GM23338 (cell line): ENCODE data around the gene PF4V1. TPM values are rescaled to one million over a fixed set of nuclear protein-coding genes. Genes with fewer than 3 reads are reported as not detected.

ENCODE experiments used
- ATAC-seq: fragments of 200-7000 bp; cut with Tn5 transposase; 3 replicates; pipeline ENCODE4 v1.9.1; 2020
- DNase-seq: peaks from one replicate; pipeline ENCODE4 v3.0.0-alpha.2; 2015; ENCODE audit warnings: low spot score
- H2AFZ ChIP-seq: fragments of 200-600 bp; sonication (generic); 2 replicates; pipeline ENCODE4 v1.8.0; 2016; ENCODE audit warnings: antibody characterized with exemption, mild to moderate bottlenecking, moderate library complexity
- H3F3A ChIP-seq: fragments of 200-600 bp; sonication (generic); replicated peaks from 2 replicates; pipeline ENCODE4 v1.8.0; 2017; ENCODE audit warnings: antibody characterized with exemption, mixed run types, low read depth
- H3K27ac ChIP-seq: fragments of 200-600 bp; sonication (generic); 2 replicates; pipeline ENCODE4 v1.6.1; 2016; ENCODE audit warnings: low read depth
- H3K27me3 ChIP-seq: fragments of 200-600 bp; sonication (generic); 2 replicates; pipeline ENCODE4 v1.8.0; 2016; ENCODE audit warnings: mild to moderate bottlenecking, mixed run types, moderate library complexity; ENCODE audit not compliant: insufficient read depth
- H3K36me3 ChIP-seq: fragments of 200-600 bp; sonication (generic); 2 replicates; pipeline ENCODE4 v1.8.0; 2016; ENCODE audit warnings: mild to moderate bottlenecking; ENCODE audit not compliant: insufficient read depth
- H3K4me1 ChIP-seq: fragments of 200-600 bp; sonication (generic); 2 replicates; pipeline ENCODE4 v1.8.0; 2016; ENCODE audit warnings: mild to moderate bottlenecking, moderate library complexity; ENCODE audit not compliant: insufficient read depth
- H3K4me2 ChIP-seq: fragments of 200-600 bp; sonication (generic); 2 replicates; pipeline ENCODE4 v1.7.1; 2017; ENCODE audit warnings: mixed run types
- H3K4me3 ChIP-seq: fragments of 200-600 bp; sonication (generic); 2 replicates; pipeline ENCODE4 v1.6.1; 2016; ENCODE audit warnings: mixed run types
- H3K79me2 ChIP-seq: fragments of 200-600 bp; sonication (generic); replicated peaks from 2 replicates; pipeline ENCODE4 v1.8.0; 2017; ENCODE audit warnings: mild to moderate bottlenecking; ENCODE audit not compliant: insufficient read depth
- H3K9me2 ChIP-seq: fragments of 200-600 bp; sonication (generic); 2 replicates; pipeline ENCODE4 v1.8.0; 2017; ENCODE audit not compliant: insufficient read depth
- H4K20me1 ChIP-seq: fragments of 200-600 bp; sonication (generic); replicated peaks from 2 replicates; pipeline ENCODE4 v1.8.0; 2017; ENCODE audit warnings: mild to moderate bottlenecking; ENCODE audit not compliant: insufficient read depth
- H3K27ac Mint-ChIP-seq: 2 replicates; pipeline ENCODE4 v1.8.0; 2020; ENCODE audit warnings: inconsistent platforms, mild to moderate bottlenecking, moderate library complexity, mixed read lengths
- H3K27me3 Mint-ChIP-seq: 3 replicates; pipeline ENCODE4 v1.8.0; 2022; ENCODE audit warnings: low read depth, mild to moderate bottlenecking, moderate library complexity, mixed read lengths, inconsistent platforms; ENCODE audit not compliant: insufficient read depth, poor library complexity
- H3K36me3 Mint-ChIP-seq: 3 replicates; pipeline ENCODE4 v1.8.0; 2021; ENCODE audit warnings: low read depth, mild to moderate bottlenecking, inconsistent platforms, moderate library complexity, mixed read lengths
- H3K4me1 Mint-ChIP-seq: 3 replicates; pipeline ENCODE4 v1.8.0; 2020; ENCODE audit warnings: mild to moderate bottlenecking, inconsistent platforms, mixed read lengths
- H3K4me3 Mint-ChIP-seq: 3 replicates; pipeline ENCODE4 v1.8.0; 2021; ENCODE audit warnings: moderate library complexity, mild to moderate bottlenecking, inconsistent platforms, mixed read lengths
- H3K9me3 Mint-ChIP-seq: 3 replicates; pipeline ENCODE4 v1.8.0; 2020; ENCODE audit warnings: moderate library complexity, mild to moderate bottlenecking, inconsistent platforms, mixed read lengths
- CREB1 ChIP-seq: fragments of 250-450 bp; sonication (Bioruptor Pico); IDR thresholded peaks from 2 replicates; pipeline ENCODE4 v1.5.0; 2020; ENCODE audit warnings: low read depth, mild to moderate bottlenecking, moderate library complexity
- ETS1 ChIP-seq: IDR thresholded peaks from 2 replicates; pipeline ENCODE4 v1.6.1; 2016; ENCODE audit warnings: antibody characterized with exemption
- EZH2 ChIP-seq: fragments of 200-600 bp; sonication (generic); IDR thresholded peaks from one replicate; pipeline ENCODE4 v1.8.0; 2017; ENCODE audit warnings: antibody characterized with exemption, mild to moderate bottlenecking, low read depth; ENCODE audit not compliant: unreplicated experiment
- NANOG ChIP-seq: IDR thresholded peaks from 2 replicates; pipeline ENCODE4 v1.6.1; 2016; ENCODE audit warnings: antibody characterized with exemption, borderline replicate concordance
- POLR2AphosphoS5 ChIP-seq: IDR thresholded peaks from 2 replicates; pipeline ENCODE4 v1.6.1; 2016; ENCODE audit warnings: antibody characterized with exemption, low read depth
- STAT1 ChIP-seq: IDR thresholded peaks from one replicate; pipeline ENCODE4 v1.6.1; 2016; ENCODE audit warnings: antibody characterized with exemption; ENCODE audit not compliant: unreplicated experiment
- ZNF114 ChIP-seq: fragments of 250-450 bp; sonication (Bioruptor Pico); IDR thresholded peaks from 2 replicates; pipeline ENCODE4 v1.5.0; 2020; ENCODE audit warnings: mild to moderate bottlenecking, moderate library complexity
- ZNF331 ChIP-seq: fragments of 250-450 bp; sonication (Bioruptor Pico); IDR thresholded peaks from 2 replicates; pipeline ENCODE4 v1.5.0; 2020; ENCODE audit warnings: low read depth, mild to moderate bottlenecking, moderate library complexity
- polyA plus RNA-seq: library from polyadenylated mRNA; unstranded; fragments of >200 nt; fragmentation: Nextera tagmentation; extraction: Ambion mirVana; gene quantifications from 2 replicates; pipeline ENCODE4 v1.2.1, GENCODE V29; 2016
- total RNA-seq: library from RNA; depleted of rRNA; stranded (reverse); fragments of >200 nt; shearing (Covaris generic); gene quantifications from 2 replicates; pipeline ENCODE4 v1.2.3, GENCODE V29; 2014
- TF ChIP-seq, protein P1 (sequence below): IDR thresholded peaks from one replicate; pipeline ENCODE4 v1.6.1; 2018; ENCODE audit warnings: antibody characterized with exemption; ENCODE audit not compliant: unreplicated experiment
- TF ChIP-seq, protein P2 (sequence below), 2 experiments: fragments of 200-600 bp in 1 of 2; sonication (generic) in 1 of 2; conservative IDR thresholded peaks; 2 replicates each; pipeline versions ENCODE4 v1.5.1 to v1.6.1; 2016 to 2017; ENCODE audit warnings: antibody characterized with exemption in 2 of 2, low read depth in 2 of 2, mild to moderate bottlenecking in 2 of 2, moderate library complexity in 1 of 2

The PF4V1 gene
- total and polyA plus RNA-seq, 2 experiments from 2014 or later: 0.66 TPM; not detected in 1

DNA sequence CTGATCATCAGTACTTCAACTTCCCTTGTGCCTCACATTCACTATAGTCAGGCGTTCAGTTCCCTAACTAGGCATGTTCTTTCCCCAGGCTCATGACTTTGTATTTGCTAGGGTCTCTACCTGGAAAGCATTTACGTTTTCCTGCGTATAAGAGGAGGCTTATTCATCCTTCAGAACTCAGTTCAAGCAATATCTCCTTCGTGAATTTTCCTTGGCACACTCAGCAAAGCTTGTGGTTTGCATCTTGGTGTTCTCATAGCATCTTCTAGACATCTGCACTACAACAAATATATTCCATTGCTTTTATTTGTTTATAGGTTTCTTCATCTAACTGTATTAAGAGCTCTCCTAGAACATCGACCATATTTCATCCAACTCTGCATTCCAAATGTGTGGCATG lies 14.0 kb upstream of the PF4V1 start (continued):
- TF ChIP-seq, protein P1, sequence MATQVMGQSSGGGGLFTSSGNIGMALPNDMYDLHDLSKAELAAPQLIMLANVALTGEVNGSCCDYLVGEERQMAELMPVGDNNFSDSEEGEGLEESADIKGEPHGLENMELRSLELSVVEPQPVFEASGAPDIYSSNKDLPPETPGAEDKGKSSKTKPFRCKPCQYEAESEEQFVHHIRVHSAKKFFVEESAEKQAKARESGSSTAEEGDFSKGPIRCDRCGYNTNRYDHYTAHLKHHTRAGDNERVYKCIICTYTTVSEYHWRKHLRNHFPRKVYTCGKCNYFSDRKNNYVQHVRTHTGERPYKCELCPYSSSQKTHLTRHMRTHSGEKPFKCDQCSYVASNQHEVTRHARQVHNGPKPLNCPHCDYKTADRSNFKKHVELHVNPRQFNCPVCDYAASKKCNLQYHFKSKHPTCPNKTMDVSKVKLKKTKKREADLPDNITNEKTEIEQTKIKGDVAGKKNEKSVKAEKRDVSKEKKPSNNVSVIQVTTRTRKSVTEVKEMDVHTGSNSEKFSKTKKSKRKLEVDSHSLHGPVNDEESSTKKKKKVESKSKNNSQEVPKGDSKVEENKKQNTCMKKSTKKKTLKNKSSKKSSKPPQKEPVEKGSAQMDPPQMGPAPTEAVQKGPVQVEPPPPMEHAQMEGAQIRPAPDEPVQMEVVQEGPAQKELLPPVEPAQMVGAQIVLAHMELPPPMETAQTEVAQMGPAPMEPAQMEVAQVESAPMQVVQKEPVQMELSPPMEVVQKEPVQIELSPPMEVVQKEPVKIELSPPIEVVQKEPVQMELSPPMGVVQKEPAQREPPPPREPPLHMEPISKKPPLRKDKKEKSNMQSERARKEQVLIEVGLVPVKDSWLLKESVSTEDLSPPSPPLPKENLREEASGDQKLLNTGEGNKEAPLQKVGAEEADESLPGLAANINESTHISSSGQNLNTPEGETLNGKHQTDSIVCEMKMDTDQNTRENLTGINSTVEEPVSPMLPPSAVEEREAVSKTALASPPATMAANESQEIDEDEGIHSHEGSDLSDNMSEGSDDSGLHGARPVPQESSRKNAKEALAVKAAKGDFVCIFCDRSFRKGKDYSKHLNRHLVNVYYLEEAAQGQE: no peak
- no peak for TF ChIP-seq ETS1

DNA sequence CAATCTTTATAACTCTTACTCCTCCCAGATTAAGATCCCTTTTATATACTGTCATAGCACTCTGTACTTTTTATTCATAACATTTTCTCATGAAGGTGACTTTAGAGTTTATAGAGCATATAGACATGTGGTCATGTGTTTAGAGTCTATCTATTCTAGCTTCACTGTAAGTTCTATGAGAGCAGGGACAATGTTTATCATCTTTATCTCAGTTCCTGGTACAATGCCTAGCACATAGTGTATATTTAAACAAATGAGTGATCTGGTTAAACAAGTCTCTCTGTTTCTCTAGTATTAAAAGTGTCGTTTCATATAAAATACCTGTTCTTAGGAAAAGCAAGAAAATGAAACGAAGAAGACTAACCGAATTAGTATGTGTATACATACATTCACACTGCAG lies 13.4 kb upstream of the PF4V1 start:
- Mint-ChIP-seq H3K4me3 (no peak overlapping the region), H3K36me3 (no peaks in the 10 kb centered on the region), H3K27ac (no peak overlapping the region), H3K4me1 (peaks cover 22% of the 10 kb centered on the region), H3K9me3 (no peaks in the 10 kb centered on the region; the same call in 2 of the 3 replicates), H3K27me3 (peaks cover 9% of the 10 kb centered on the region)
- ATAC-seq (no peak), DNase-seq (no peak)
- no peak overlapping the region for H3K4me2 ChIP-seq
- TF ChIP-seq CREB1 (CRISPR knock-in tag) (no peak), EZH2 (no peak), ETS1 (no peak), STAT1 (no peak), NANOG (no peak), ZNF114 (CRISPR knock-in tag) (no peak), POLR2AphosphoS5 (no peak), ZNF331 (CRISPR knock-in tag) (no peak)
- TF ChIP-seq, protein P1: no peak
- TF ChIP-seq, protein P2, sequence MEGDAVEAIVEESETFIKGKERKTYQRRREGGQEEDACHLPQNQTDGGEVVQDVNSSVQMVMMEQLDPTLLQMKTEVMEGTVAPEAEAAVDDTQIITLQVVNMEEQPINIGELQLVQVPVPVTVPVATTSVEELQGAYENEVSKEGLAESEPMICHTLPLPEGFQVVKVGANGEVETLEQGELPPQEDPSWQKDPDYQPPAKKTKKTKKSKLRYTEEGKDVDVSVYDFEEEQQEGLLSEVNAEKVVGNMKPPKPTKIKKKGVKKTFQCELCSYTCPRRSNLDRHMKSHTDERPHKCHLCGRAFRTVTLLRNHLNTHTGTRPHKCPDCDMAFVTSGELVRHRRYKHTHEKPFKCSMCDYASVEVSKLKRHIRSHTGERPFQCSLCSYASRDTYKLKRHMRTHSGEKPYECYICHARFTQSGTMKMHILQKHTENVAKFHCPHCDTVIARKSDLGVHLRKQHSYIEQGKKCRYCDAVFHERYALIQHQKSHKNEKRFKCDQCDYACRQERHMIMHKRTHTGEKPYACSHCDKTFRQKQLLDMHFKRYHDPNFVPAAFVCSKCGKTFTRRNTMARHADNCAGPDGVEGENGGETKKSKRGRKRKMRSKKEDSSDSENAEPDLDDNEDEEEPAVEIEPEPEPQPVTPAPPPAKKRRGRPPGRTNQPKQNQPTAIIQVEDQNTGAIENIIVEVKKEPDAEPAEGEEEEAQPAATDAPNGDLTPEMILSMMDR (conservative IDR thresholded peaks at IDR 0.05; ENCODE audit: low read depth in 2 of 2): no peak
- no peaks in the 10 kb centered on the region for H3K36me3 ChIP-seq
- H3K79me2 ChIP-seq: no peaks in the 10 kb centered on the region
- H3K4me1 ChIP-seq: peaks cover 5% of the 10 kb centered on the region; the same call in 1 of the 2 replicates
- no peak overlapping the region for H2AFZ ChIP-seq
- no peak overlapping the region for H3K27ac ChIP-seq
- H4K20me1 ChIP-seq: no peaks in the 10 kb centered on the region
- no peaks in the 10 kb centered on the region for H3F3A ChIP-seq
- peaks cover 21% of the 10 kb centered on the region for H3K27me3 ChIP-seq
- H3K9me2 ChIP-seq: no peaks in the 10 kb centered on the region
- H3K4me3 ChIP-seq: no peak overlapping the region
